GM13976 (cell line): ENCODE measurements around the gene PRSS38.

Source experiments
- DNase-seq: peaks from one replicate; pipeline ENCODE4 v3.0.0; 2012; ENCODE audit warnings: low spot score
- CTCF ChIP-seq: IDR thresholded peaks from 2 replicates; pipeline ENCODE4 v1.5.1; 2012; ENCODE audit warnings: borderline replicate concordance, mild to moderate bottlenecking; ENCODE audit not compliant: insufficient read depth; ENCODE audit errors: extremely low read depth, missing control alignments, control extremely low read depth
- in situ Hi-C: fragments of 300-500 bp; cut with MboI; formaldehyde crosslinking; loops from one replicate; pipeline ENCODE4 v1.12.0; 2022; ENCODE audit warnings: low sequenced_read_pairs, mixed read lengths, inconsistent platforms; ENCODE audit not compliant: unreplicated experiment

The PRSS38 gene

GRCh38 chr1:227782226-227782625 is 33.2 kb upstream of the PRSS38 start:
- DNase-seq = no peak
- in situ Hi-C loops = no loop called here
- no peak for TF ChIP-seq CTCF

GRCh38 chr1:227785094-227785804 is 30.2 kb upstream of the PRSS38 start:
- no peak for TF ChIP-seq CTCF
- no peak for DNase-seq
- in situ Hi-C loops = no loop called here

- no peak for TF ChIP-seq CTCF
- in situ Hi-C loops = no loop called here
- peak; percentile 19 for DNase-seq
These were observed 29.4 kb upstream of the PRSS38 start for GRCh38 chr1:227785805-227786671.

- no peak for TF ChIP-seq CTCF
- DNase-seq = peak; percentile 50
- in situ Hi-C loops = no loop called here
These were observed 28.6 kb upstream of the PRSS38 start for GRCh38 chr1:227786673-227787512.

GRCh38 chr1:227787513-227788270 is 27.8 kb upstream of the PRSS38 start:
- no peak for TF ChIP-seq CTCF
- in situ Hi-C loops = no loop called here
- DNase-seq = peak; percentile 97
